HUES64 (cell line): ENCODE measurements around the gene HTR4.

Experiments used
- H3K27ac ChIP-seq: 2 replicates; pipeline ENCODE4 v1.7.0; 2013; ENCODE audit warnings: low read depth, low read length, inconsistent platforms
- H3K27me3 ChIP-seq: 2 replicates; pipeline ENCODE4 v1.6.1; 2013; ENCODE audit warnings: mild to moderate bottlenecking, low read length; ENCODE audit not compliant: insufficient read depth
- H3K36me3 ChIP-seq: 2 replicates; pipeline ENCODE4 v1.6.1; 2013; ENCODE audit warnings: mild to moderate bottlenecking, low read length; ENCODE audit not compliant: insufficient read depth
- H3K4me1 ChIP-seq: 2 replicates; pipeline ENCODE4 v1.6.1; 2013; ENCODE audit warnings: mild to moderate bottlenecking, low read length, moderate library complexity; ENCODE audit not compliant: insufficient read depth
- H3K4me3 ChIP-seq: 2 replicates; pipeline ENCODE4 v1.5.1; 2013; ENCODE audit warnings: mild to moderate bottlenecking, low read length, moderate library complexity
- H3K9ac ChIP-seq: 2 replicates; pipeline ENCODE4 v1.6.1; 2013; ENCODE audit warnings: mild to moderate bottlenecking, low read depth, low read length
- H3K9me3 ChIP-seq: 2 replicates; pipeline ENCODE4 v1.6.1; 2013; ENCODE audit warnings: low read depth, low read length; ENCODE audit not compliant: insufficient read depth
- WGBS: fragments of 150-250, 120-280 bp; methylation state at CpG from one replicate; pipeline ENCODE4 v1.1.7; 2013; ENCODE audit warnings: missing lambda C conversion rate; 5-methylcytosine and 5-hydroxymethylcytosine counted together

Gene HTR4

DNA sequence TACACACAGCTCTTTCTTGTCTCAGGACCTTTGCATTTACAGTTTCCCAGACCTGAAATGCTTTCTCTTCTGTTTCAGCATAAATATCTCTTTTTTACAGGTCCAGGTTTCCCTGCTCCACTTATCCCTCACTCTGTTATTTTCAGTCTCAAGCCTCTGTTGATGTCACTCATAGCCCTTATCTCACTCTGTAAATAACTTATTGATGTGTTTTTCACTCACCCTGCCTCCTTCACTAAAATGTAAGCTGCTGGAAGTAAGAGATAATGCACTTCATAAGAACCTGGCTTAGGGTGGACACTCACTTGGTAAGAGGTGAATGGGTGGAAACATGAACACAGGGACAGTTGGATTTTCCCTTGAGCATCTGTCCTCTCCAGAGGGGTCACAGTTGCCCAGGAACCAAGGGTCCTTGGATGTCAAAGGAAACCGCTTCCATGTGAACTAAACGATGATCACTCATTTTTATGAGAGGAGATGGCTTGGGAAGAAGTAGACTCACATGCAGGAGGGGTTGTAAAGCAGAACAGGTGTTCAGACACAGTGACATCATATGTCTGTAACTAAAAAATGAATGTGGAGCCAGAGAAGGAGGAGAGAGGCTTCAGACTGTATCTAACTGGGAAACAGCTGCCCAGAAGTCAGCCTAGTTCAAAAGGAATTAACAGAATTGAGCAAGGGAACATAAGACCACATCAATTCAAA is 5.5 kb upstream of the HTR4 start:
- no peaks in the 10 kb centered on the region for H3K9me3 ChIP-seq
- no peak overlapping the region for H3K27ac ChIP-seq
- H3K9ac ChIP-seq: no peak overlapping the region
- no peaks in the 10 kb centered on the region for H3K36me3 ChIP-seq
- WGBS: 95% methylated on average over 2 of the region's 2 CpGs
- H3K4me3 ChIP-seq: no peak overlapping the region
- H3K4me1 ChIP-seq: no peaks in the 10 kb centered on the region
- H3K27me3 ChIP-seq: peaks cover 18% of the 10 kb centered on the region

DNA sequence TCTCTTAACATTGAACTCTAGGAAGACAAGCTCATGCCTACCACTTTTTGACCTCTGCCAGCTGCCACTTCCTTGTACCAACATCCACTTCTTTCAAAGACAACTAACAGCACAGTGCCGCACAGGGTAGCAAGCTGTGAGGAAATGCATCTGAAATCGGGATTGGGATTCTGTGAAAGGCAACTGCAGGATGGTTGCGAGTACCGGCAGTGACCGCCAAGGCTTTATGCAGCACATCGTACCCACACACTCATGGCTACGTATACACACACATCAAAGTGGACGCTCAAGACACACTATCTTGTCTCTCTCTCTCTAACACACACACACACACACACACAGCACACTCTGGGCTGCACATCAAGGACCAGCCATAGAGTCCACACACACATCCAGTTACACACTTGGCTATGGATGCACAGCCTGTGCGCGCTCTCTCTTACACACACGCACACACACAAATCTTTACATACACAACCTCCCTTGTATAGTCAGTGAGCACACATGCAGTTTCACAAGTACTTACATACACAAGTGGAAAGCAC is 964 bp downstream of the HTR4 start:
- Histone ChIP-seq H3K27ac (no peak overlapping the region), H3K4me3 (peak overlapping the region; percentile 15; the same call in 1 of the 2 replicates), H3K9me3 (no peaks in the 10 kb centered on the region), H3K9ac (no peak overlapping the region), H3K36me3 (no peaks in the 10 kb centered on the region), H3K27me3 (peaks cover 48% of the 10 kb centered on the region), H3K4me1 (no peaks in the 10 kb centered on the region)
- 96% methylated on average over 11 of the region's 11 CpGs for WGBS

DNA sequence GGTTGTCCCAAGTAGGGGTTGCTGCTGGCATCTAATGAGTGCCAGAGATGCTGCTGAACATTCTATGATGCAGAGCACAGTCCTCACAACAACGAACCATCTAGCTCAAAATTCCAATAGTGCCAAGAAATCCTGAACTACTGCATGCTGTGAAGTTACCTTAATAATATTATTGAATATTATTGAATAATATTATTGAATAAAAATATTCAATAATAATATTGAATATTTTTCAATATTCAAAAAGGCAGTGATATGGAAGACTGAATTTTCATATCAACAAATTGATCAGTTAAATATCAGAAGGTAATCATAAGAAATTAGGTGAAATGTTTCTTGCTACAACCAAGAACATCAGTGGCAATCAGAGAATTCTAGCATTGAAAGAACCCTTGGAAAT is 2.8 kb downstream of the HTR4 start:
- Histone ChIP-seq H3K9me3 (no peaks in the 10 kb centered on the region), H3K4me3 (no peak overlapping the region), H3K27me3 (peaks cover 48% of the 10 kb centered on the region), H3K4me1 (no peaks in the 10 kb centered on the region), H3K9ac (no peak overlapping the region), H3K36me3 (no peaks in the 10 kb centered on the region), H3K27ac (no peak overlapping the region)
- 83% methylated on average over 1 of the region's 1 CpG for WGBS

DNA sequence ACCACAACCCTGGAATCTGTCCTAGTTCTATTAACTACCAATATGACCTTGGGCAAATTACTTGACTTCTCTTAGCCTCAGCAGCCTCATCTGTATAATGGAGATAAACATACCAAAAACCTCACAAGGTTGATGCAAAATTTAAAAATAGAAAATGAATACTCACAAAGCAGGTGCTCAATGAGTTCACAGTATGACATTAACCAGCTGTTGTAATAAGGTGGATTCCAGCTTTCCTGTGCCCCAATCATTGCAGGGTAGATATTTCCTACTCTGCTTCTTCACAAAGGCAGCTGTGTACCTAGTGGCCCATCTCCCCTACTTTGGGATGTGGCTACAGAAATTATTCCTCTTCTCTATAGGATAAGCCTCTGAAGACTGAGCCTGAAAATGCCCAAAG is 8.8 kb downstream of the HTR4 start:
- Histone ChIP-seq H3K27ac (no peak overlapping the region), H3K4me1 (no peaks in the 10 kb centered on the region; the same call in 1 of the 2 replicates), H3K36me3 (no peaks in the 10 kb centered on the region), H3K4me3 (no peak overlapping the region), H3K9ac (no peak overlapping the region), H3K27me3 (no peaks in the 10 kb centered on the region), H3K9me3 (no peaks in the 10 kb centered on the region)

DNA sequence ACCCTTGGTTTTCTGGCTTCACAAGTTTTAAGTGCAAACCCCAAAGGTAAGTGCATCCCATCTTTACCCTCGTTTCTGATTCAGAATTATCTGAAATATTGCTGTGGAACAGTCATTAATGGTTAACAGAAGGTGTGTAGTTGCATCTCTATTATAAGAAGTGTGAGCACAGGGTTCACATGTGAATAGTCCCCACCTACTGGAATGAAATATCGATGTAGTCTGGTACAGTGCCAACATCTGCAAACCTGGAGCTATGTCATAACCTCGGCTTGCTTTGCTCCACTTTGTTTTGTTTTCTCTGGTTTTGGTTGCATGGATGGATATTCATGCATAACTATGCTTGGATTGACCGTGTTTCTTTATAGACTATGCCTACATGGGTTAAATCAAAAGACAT is 12.6 kb downstream of the HTR4 start:
- no peaks in the 10 kb centered on the region for H3K36me3 ChIP-seq
- WGBS: 92% methylated on average over 3 of the region's 4 CpGs
- no peaks in the 10 kb centered on the region for H3K27me3 ChIP-seq
- H3K27ac ChIP-seq: no peak overlapping the region
- no peaks in the 10 kb centered on the region; the same call in 1 of the 2 replicates for H3K4me1 ChIP-seq
- H3K9ac ChIP-seq: no peak overlapping the region
- H3K9me3 ChIP-seq: no peaks in the 10 kb centered on the region
- H3K4me3 ChIP-seq: no peak overlapping the region

DNA sequence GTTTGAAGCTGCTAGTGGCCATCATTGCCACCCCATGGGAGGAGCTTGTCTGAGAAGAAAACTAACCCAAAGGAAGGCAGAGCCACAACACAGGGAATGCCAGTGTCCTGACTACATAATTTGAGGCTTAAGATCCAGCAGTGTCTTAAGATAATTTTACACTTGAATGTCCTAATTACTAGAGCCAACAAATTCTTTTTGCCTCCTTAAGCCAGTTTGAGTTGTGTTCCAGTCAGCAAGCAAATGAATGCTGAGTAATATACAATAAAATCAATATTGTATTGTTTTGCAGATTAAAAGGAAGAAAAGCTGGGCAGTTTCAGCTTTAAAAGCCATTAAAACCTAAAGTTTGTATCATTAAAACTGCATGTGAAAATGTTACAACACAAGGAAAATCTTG is 13.9 kb downstream of the HTR4 start:
- no peak overlapping the region for H3K4me3 ChIP-seq
- no peaks in the 10 kb centered on the region for H3K9me3 ChIP-seq
- no peaks in the 10 kb centered on the region; the same call in 1 of the 2 replicates for H3K4me1 ChIP-seq
- H3K36me3 ChIP-seq: no peaks in the 10 kb centered on the region
- H3K9ac ChIP-seq: no peak overlapping the region
- no peak overlapping the region for H3K27ac ChIP-seq
- H3K27me3 ChIP-seq: no peaks in the 10 kb centered on the region

DNA sequence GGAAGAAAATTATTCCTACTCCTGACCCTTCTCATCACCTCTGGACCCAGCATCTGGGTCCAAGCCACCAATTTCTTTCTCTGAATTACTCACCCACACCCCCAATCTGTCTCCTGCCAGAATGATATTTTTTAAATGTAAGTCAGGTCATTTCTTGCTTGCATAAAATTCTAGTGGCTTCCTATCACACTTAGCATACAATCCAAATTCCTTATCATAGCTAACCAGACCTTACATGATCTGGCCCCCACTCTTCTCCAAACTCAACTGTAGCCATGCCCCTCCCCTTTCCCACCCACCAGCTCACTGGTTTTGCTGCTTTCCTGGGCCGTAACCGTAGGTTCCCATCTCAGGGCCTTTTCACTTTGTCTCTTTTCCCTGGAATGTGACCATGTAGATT is 15.2 kb downstream of the HTR4 start:
- no peaks in the 10 kb centered on the region for H3K9me3 ChIP-seq
- H3K4me1 ChIP-seq: no peaks in the 10 kb centered on the region; the same call in 1 of the 2 replicates
- no peak overlapping the region for H3K9ac ChIP-seq
- H3K27me3 ChIP-seq: no peaks in the 10 kb centered on the region
- no peak overlapping the region for H3K4me3 ChIP-seq
- whole genome bisulfite sequencing: 89% methylated on average over 2 of the region's 2 CpGs
- no peak overlapping the region for H3K27ac ChIP-seq
- no peaks in the 10 kb centered on the region for H3K36me3 ChIP-seq

DNA sequence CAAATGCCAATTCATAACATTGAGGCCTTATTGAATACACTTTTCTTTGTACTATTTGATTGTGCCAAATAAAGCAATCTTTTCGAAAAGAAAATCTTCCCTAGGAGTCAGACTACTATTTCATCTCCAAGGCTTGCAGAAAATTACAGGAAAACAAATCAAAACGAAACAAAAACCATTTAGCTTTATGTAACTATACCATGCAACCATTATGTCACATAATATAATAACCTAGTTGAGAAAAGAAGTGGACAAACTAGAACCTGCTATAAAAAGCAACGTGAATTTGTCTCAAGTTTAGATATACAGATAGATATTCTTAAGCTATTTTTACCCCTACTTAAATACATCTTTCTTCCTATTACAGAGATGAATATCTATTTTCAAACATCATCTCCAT is 18.0 kb downstream of the HTR4 start:
- H3K4me1 ChIP-seq: no peaks in the 10 kb centered on the region; the same call in 1 of the 2 replicates
- H3K4me3 ChIP-seq: no peak overlapping the region
- H3K9me3 ChIP-seq: no peaks in the 10 kb centered on the region
- H3K36me3 ChIP-seq: no peaks in the 10 kb centered on the region
- WGBS: 89% methylated on average over 2 of the region's 3 CpGs
- H3K27ac ChIP-seq: no peak overlapping the region
- H3K27me3 ChIP-seq: no peaks in the 10 kb centered on the region
- H3K9ac ChIP-seq: no peak overlapping the region

DNA sequence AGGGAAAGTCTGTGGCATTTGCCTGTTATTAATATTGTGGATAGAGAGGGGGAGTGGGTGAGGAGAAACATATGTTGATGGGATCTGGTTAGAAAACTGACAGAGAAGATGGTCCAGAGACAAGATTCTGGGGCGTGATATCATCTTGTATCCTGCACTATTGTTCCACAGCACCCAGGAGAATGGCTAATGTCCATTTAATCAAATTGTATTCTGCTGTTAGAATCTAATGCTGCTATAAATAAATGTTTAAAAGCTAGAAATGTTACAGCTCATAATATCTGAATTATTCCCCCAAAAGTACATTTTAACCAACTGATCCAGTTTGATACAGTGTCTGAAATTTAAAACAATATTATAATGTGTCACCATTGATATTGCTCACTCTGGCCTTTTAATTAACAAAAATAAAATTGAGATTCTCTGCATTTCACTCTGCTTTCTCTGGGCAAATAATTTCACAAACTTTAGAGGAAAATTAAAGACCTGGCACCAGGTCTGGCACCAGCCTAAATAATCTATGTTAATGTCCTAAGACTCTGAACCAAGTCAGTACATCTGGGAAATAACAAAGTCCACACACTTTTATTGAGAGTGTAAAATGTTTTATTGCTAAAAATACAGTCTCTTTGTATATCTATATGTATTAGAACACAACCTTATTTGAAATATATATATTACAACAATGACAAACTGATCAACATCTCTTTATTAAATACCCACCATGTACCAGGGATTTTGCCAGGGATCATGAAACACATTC is 18.8 kb downstream of the HTR4 start:
- Histone ChIP-seq H3K4me1 (no peaks in the 10 kb centered on the region; the same call in 1 of the 2 replicates), H3K9ac (no peak overlapping the region), H3K36me3 (no peaks in the 10 kb centered on the region), H3K27me3 (no peaks in the 10 kb centered on the region), H3K27ac (no peak overlapping the region), H3K4me3 (no peak overlapping the region), H3K9me3 (no peaks in the 10 kb centered on the region)
- WGBS: 90% methylated on average over 1 of the region's 1 CpG

DNA sequence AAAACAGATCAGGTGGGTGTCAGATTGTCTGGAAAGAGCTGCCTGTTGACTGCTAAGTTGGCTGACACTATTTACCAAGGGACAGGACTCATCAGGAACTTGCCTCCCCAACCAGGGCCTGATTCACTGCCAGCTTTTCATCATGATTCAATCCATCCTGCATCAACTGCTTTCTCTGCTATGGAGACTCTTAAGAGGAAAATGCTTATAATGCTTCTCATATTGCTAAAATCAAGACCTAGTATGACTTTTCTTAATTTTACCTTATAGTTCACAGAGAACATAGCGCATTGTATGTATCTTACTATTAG is 21.3 kb downstream of the HTR4 start:
- Histone ChIP-seq H3K27me3 (no peaks in the 10 kb centered on the region), H3K4me3 (no peak overlapping the region), H3K9ac (no peak overlapping the region), H3K27ac (no peak overlapping the region), H3K9me3 (no peaks in the 10 kb centered on the region), H3K4me1 (no peaks in the 10 kb centered on the region; the same call in 1 of the 2 replicates), H3K36me3 (no peaks in the 10 kb centered on the region)
- WGBS: no CpG with 5 or more reads among the region's 1 CpG

DNA sequence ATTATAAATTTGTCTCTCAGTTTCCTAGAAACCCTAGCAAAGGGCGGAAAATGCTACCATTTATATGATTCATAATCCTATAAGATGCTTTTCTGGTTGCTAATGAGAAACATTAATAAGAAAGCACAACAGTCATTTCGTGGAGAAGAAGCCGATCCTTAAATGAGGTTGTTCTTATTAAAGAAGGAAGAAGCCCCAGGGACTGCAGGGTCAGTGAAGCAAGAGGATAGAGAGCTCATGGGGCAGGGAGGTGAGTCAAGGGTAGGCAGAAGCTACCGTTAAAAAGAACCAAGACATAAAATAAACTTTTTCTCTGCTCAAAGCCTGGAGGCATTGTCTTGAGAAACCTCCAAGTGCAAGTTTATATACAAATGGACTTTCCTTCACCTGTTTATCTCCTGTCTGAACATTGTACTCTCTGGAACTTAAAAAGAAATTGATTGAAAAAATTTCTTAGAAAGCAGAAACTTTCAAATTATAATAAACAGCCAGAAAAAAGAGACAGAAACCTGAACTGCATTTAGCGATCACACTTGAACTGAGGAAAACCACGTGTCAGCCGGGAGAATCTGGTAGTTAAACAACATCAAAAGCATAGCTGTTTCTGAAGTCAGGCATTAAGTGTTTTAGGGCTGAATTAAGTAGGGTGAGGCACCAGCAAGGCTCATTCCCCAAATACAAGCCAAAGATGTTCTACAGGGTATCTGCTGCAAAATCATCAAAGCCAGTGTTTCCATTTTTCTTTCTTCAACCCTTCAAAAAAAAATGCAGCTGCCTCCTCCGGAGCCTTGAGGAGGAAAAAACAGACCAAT is 21.9 kb downstream of the HTR4 start:
- no peaks in the 10 kb centered on the region for H3K9me3 ChIP-seq
- WGBS: 84% methylated on average over 7 of the region's 8 CpGs
- H3K9ac ChIP-seq: no peak overlapping the region
- H3K27me3 ChIP-seq: no peaks in the 10 kb centered on the region
- H3K4me3 ChIP-seq: no peak overlapping the region
- H3K36me3 ChIP-seq: no peaks in the 10 kb centered on the region
- no peaks in the 10 kb centered on the region; the same call in 1 of the 2 replicates for H3K4me1 ChIP-seq
- no peak overlapping the region for H3K27ac ChIP-seq
